GM19324 (cell line): ENCODE data around the gene ARAP3.
"Not testable (repeated sequence)": the region's sequence is repeated elsewhere in the genome, so short reads cannot be mapped to it uniquely, and the experiment has no call there.

ENCODE experiments used
- ATAC-seq: cut with Tn5 transposase; IDR thresholded peaks from one replicate; pipeline ENCODE4 v1.9.1; 2021; ENCODE audit warnings: mild to moderate bottlenecking, moderate library complexity; ENCODE audit not compliant: unreplicated experiment, low FRiP score

Gene ARAP3, protein sequence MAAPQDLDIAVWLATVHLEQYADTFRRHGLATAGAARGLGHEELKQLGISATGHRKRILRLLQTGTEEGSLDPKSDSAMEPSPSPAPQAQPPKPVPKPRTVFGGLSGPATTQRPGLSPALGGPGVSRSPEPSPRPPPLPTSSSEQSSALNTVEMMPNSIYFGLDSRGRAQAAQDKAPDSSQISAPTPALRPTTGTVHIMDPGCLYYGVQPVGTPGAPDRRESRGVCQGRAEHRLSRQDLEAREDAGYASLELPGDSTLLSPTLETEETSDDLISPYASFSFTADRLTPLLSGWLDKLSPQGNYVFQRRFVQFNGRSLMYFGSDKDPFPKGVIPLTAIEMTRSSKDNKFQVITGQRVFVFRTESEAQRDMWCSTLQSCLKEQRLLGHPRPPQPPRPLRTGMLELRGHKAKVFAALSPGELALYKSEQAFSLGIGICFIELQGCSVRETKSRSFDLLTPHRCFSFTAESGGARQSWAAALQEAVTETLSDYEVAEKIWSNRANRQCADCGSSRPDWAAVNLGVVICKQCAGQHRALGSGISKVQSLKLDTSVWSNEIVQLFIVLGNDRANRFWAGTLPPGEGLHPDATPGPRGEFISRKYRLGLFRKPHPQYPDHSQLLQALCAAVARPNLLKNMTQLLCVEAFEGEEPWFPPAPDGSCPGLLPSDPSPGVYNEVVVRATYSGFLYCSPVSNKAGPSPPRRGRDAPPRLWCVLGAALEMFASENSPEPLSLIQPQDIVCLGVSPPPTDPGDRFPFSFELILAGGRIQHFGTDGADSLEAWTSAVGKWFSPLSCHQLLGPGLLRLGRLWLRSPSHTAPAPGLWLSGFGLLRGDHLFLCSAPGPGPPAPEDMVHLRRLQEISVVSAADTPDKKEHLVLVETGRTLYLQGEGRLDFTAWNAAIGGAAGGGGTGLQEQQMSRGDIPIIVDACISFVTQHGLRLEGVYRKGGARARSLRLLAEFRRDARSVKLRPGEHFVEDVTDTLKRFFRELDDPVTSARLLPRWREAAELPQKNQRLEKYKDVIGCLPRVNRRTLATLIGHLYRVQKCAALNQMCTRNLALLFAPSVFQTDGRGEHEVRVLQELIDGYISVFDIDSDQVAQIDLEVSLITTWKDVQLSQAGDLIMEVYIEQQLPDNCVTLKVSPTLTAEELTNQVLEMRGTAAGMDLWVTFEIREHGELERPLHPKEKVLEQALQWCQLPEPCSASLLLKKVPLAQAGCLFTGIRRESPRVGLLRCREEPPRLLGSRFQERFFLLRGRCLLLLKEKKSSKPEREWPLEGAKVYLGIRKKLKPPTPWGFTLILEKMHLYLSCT (N-terminal part only)

DNA sequence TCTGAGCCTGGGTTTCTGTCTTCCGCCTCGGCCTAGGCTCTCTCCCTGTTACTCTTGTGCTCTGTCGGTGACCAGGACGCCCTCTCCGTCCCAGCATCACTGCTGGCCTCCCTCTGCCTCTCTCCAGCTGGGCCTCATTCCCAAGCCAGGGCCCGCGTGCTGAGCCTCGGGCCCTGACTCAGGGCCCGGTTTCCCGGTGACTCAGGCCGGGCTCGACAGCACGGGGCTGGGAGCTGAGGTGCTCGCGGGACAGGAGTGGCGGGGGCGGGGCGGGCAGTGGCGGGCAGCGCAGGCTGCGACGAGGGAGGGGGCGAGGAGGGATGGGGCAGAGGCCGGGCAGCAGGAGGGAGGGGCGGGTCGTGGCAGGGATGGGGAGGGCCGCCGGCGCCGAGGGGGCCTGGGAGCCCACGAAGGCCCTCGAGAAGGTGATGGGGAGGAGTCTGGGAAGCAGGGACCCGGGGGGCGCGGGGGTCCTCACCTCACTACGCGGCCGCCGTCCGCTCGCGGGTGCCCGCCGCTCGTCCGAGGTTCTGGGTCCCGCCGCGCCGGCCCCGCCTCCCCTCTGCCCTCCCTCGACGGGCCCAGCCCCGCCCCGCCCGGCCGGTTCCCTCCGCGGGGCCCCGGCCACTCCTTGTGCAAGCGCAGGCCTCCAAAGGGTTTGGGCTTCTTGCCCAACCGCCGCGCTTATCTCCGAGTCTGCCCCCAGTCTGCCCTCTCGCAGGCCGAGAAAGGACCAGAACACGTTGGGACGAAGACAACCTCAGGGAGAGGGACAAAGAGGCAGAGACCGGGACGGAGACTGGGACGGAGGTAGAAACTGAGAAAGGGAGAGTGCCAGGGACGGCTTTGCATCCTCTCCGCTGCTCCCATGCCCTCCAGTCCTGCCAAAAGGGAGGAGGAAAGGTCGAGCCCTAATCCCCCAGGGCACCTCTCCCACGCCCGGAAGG lies at the start of gene ARAP3:
ARAP3 (minus strand) TSS at position 536 of the 947 bp plus-strand sequence. CDS start 1,744 bp downstream, outside the sequence.
- no peak for ATAC-seq

- ATAC-seq, result no peak
These were observed 47.5 kb upstream of the ARAP3 start for GRCh38 chr5:141729387-141730006.

DNA sequence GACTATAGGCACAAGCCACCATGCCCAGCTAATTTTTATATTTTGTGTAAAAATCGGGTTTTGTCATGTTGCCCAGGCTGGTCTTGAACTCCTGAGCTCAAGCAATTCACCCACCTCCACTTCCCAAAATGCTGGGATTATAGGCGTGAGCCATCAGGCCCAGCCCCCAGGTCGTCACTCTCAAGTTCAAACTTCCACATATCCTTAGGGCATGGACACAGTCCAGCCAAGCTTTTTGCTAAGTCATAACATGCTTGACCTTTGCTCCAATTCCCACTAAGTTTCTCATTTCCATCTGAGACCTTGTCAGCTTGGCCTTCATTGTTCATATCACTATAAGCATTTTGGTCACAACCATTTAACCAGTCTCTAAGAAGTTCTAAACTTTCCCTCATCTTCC lies 43.9 kb upstream of the ARAP3 start:
- ATAC-seq, result no peak

- ATAC-seq, result not testable (repeated sequence)
These were observed 43.1 kb upstream of the ARAP3 start for GRCh38 chr5:141725174-141725573.

DNA sequence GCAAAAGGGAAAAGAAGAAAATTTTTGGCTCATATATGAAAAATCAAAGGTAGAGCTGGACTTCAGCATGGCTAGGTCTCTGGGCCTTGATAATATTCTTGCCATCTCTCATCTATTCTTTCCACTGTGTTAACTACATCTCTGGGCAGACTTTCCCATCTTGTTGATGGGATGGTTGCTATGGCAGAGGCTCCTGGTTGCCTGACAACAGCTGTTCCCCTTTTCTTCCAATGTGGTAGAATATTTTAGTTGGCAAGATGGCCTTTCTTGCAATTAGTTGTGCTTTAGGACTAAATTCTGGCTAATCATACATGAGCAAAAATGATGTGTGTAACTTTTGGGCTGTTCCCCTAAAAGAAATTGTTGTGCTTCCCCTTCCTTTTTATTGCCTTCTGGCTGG lies 40.2 kb upstream of the ARAP3 start:
- no peak for ATAC-seq

DNA sequence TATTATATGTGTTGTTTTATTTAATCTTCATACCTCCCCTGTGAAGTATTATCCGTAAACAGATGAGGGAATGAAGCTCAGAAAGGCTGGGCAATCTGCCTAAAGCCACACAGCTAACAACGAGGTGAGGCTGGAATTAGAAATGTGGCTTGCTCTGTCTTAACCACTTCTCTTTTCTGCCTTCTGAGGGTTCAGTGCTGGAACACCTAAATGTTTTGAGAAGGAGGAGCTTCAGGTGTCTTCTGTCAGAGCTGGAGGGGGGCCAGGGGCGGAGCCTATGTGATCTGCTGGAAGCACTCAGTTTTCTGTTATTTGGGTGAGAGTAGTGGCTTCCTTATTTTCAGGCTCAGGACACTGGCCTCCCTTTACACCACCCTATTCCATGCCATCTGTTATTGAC lies 35.0 kb upstream of the ARAP3 start:
- ATAC-seq, result no peak

DNA sequence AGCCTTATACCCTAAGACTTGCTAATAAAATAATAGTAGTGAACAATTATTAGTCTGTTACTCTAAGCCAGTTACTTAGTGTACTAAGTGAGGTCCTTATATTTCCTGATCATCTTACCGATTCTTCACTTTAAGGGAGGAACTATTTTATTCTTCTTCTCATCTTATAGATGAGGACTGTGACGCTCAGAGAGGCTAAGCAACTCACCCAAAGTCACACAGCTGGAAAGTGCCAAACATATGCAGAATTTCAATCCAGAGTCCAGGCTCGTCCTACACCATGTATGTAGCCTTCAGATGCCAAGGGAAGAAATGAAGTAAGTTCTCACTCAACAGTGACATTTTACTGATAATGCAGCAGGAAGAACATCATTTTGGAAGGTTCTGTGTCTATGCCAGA lies 34.4 kb upstream of the ARAP3 start:
- no peak for ATAC-seq

GRCh38 chr5:141716009-141716408 lies 34.0 kb upstream of the ARAP3 start:
- ATAC-seq, result no peak

- ATAC-seq, result no peak
These were observed 33.4 kb upstream of the ARAP3 start for GRCh38 chr5:141715346-141715905.

- ATAC-seq, result no peak
These were observed 32.7 kb upstream of the ARAP3 start for GRCh38 chr5:141714542-141715310.

- ATAC-seq, result no peak
These were observed 31.7 kb upstream of the ARAP3 start for GRCh38 chr5:141713616-141714309.

DNA sequence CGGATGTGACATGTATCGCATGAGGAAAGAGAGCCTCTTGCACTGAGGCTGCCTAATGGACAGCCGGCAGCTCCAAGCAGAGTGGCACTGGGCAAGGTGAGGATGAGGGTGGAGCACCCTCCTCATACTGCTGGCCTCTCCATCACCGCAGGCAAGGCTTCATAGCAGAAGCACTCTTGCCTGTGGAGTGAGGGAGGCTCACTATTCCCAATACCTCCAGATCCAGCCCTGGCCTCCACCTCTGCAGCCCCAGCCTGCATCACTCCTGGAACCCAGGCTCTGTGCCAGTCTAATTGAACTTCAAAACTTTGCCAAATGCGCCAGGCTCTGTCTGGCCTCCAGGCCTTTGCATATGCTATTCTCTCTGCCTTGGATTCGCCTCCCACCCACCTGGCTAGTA lies 29.7 kb upstream of the ARAP3 start:
- no peak for ATAC-seq

DNA sequence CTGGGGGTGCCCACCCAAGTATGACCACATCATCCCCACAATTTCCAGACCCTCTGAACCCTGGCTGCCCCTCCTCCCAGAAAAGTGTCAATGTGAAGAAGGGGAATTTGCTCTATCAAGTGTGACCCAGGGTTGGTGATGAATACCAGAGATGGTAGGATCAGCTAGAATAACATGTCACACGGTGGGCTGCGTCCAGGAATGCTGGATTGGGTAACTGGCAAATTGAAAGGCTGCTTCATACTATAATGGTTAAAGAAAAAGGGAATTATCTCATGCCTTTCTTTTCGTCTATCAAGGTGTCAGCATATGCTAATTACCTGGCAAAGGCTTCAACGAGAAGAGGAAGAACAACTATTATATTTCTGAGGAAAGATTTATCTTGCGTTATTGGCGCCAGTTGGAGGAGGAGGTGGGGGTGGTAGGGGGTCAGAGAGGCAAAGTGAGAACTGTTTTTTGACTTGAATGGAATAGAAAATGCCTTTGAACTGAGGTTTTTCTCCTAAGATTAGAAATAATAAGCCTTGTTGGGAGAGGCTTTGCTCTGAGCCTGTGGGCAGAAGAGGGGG lies 27.8 kb upstream of the ARAP3 start:
- no peak for ATAC-seq

GRCh38 chr5:141708016-141708415 lies 26.0 kb upstream of the ARAP3 start:
- no peak for ATAC-seq

- no peak for ATAC-seq
These were observed 25.5 kb upstream of the ARAP3 start for GRCh38 chr5:141707510-141707909.

DNA sequence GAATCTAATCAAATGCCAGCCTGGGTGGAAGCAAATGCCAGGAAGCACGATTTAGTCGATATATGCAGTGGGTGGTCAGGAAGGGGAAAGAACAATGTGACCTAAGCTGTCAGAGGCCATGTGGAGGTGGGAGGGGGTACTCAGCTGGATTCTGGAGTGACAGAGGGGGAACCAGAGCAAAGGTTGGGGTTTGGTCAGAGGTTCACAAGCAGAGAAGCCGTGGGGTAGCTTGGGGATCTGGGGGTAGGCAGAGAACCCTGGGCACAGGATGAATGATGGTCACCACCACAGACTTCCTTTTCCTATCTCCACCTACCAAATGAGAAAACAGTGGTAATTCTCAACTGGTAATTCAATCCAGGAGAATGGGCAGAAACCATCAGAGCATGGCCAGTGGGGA lies 24.1 kb upstream of the ARAP3 start:
- no peak for ATAC-seq

DNA sequence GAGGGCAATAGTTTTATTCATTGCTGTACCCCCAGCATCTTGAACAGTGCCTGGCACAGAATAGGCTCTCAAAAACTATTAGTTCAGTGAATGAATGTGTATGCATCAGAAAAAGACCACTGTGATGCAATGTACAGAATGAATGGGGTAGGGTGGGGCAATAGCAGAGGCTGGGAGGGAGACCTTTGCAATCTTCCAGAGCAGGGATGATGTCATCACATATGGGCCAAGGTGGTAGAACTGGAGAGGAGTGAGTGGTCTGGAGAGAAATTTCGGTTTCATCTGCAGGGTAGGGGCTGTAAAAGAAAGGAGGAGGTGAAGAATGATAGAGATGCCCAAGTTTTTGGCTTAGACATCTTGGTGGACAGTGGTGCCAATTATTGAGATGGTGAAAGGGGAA lies 23.4 kb upstream of the ARAP3 start:
- no peak for ATAC-seq
